Peyer's patch (tissue), 4 donors: ENCODE measurements around the gene RPS2. TPM values are rescaled to one million over a fixed set of nuclear protein-coding genes. Genes with fewer than 3 reads are reported as not detected.
"Not testable (repeated sequence)": the region's sequence is repeated elsewhere in the genome, so short reads cannot be mapped to it uniquely, and the experiment has no call there.

Experiments used
- DNase-seq, 3 donors: peaks; one replicate each; pipeline ENCODE4 v3.0.0-alpha.2; 2017 to 2019
- H3K27ac ChIP-seq, 4 donors: fragments of 200-600 bp; sonication (generic); one replicate each; pipeline ENCODE4 v1.5.1; 2016 to 2019
- H3K27me3 ChIP-seq, 2 donors: fragments of 200-600 bp; sonication (generic); one replicate each; pipeline ENCODE4 v1.5.1; 2019
- H3K36me3 ChIP-seq, 3 donors: fragments of 200-600 bp; sonication (generic); one replicate each; pipeline ENCODE4 v1.5.1; 2016 to 2019
- H3K4me1 ChIP-seq, 4 donors: fragments of 200-600 bp; sonication (generic); one replicate each; pipeline ENCODE4 v1.5.1; 2016 to 2019
- H3K4me3 ChIP-seq, 4 donors: fragments of 200-600 bp; sonication (generic); 1 replicate in 3 of 4; 2 replicates in 1 of 4; pipeline ENCODE4 v1.5.1; 2016 to 2019; ENCODE audit warnings: mild to moderate bottlenecking in 1 of 4
- H3K9me3 ChIP-seq, 4 donors: fragments of 200-600 bp; sonication (generic); one replicate each; pipeline ENCODE4 v1.5.1; 2016 to 2019; ENCODE audit warnings: mild to moderate bottlenecking in 1 of 4
- POLR2A ChIP-seq, 2 donors: fragments of 450-650 bp; IDR thresholded peaks; one replicate each; pipeline ENCODE4 v1.5.1; 2017; ENCODE audit warnings: antibody characterized with exemption in 2 of 2, mild to moderate bottlenecking in 2 of 2, moderate library complexity in 2 of 2
- total RNA-seq, 4 donors: library from RNA; depleted of rRNA; stranded (reverse); fragments of >200 nt; gene quantifications; one replicate each; pipeline ENCODE4 v1.1.0, GENCODE V29; 2016
- TF ChIP-seq, protein P1 (sequence below), 6 experiments: fragments of 450-650 bp in 4 of 6; fragments of 200-600 bp in 2 of 6; sonication (generic) in 1 of 6; IDR thresholded peaks; one replicate each; pipeline ENCODE4 v1.5.1; 2017 to 2019; ENCODE audit warnings: antibody characterized with exemption in 6 of 6, mild to moderate bottlenecking in 3 of 6, moderate library complexity in 1 of 6

RPS2 gene
- 1,000 to 10,000 TPM in 3 of 4 donors, 100 to 1,000 TPM in 1; 736 to 1,881 (median 1,543) TPM for total RNA-seq

DNA sequence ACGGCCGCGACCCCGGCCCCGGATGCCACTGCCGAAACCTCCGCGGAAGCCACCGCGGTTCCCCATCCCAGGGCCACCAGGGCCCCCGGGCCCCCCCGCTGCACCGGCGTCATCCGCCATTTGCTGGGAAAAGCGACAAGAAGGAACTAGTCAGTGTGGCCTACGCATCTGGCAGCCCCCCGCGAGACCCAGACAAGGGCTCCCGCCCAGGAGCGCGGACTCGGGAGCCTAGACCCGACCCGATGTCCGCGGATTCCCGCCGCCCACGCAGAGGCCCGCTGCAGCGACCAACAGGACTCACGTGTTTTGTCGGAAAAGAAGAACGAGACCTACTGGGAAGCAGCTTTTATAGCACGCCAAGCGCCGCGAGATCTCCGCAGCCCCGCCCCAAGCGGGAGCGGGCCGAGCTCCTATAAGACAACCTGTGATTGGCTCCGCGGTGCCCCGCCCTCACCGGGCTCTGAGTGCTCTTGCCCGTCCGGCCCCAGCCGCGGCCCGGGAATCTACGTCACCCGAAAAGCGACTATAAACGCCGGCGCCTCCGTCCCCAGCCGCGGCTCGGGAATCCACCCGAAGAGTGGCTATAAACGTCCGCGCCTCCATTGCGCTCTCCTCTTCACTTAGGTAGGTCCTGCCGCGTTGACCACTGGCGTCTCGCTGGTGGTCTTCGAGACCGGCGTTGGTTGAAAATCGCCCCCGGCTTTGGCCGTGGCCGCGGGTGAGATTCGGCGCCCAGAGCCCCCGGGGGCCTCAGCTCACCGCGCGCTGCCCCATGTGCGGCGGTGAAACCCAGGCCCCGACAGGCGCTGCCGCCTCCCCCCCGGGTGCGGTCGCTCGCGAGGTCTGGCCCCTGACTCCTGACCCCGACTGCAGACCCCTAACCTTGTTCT is at the start of gene RPS2:
TSS of gene RPS2 (minus strand) at position 321 of the 890 bp plus-strand sequence. CDS start at position 120, 201 bp downstream.
- Histone ChIP-seq H3K27me3 (no peaks in the 10 kb centered on the region), H3K4me3 (peak within 1 kb of the TSS; percentile 78 to 96 (median 92)), H3K9me3 (no peaks in the 10 kb centered on the region), H3K4me1 (peaks cover 3 to 33% (median 22%) of the 10 kb centered on the region in 4 donors), H3K36me3 (peaks cover 0 to 25% (median 0%) of the 10 kb centered on the region in 3 donors), H3K27ac (peak within 1 kb of the TSS; percentile 95 to 100 (median 96))
- TF ChIP-seq POLR2A (IDR thresholded peaks at IDR 0.05): peak; percentile 94 to 96
- TF ChIP-seq, protein P1, sequence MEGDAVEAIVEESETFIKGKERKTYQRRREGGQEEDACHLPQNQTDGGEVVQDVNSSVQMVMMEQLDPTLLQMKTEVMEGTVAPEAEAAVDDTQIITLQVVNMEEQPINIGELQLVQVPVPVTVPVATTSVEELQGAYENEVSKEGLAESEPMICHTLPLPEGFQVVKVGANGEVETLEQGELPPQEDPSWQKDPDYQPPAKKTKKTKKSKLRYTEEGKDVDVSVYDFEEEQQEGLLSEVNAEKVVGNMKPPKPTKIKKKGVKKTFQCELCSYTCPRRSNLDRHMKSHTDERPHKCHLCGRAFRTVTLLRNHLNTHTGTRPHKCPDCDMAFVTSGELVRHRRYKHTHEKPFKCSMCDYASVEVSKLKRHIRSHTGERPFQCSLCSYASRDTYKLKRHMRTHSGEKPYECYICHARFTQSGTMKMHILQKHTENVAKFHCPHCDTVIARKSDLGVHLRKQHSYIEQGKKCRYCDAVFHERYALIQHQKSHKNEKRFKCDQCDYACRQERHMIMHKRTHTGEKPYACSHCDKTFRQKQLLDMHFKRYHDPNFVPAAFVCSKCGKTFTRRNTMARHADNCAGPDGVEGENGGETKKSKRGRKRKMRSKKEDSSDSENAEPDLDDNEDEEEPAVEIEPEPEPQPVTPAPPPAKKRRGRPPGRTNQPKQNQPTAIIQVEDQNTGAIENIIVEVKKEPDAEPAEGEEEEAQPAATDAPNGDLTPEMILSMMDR (IDR thresholded peaks at IDR 0.05): no peak
- DNase-seq: peak; percentile 98 to 100 (median 100)

DNA sequence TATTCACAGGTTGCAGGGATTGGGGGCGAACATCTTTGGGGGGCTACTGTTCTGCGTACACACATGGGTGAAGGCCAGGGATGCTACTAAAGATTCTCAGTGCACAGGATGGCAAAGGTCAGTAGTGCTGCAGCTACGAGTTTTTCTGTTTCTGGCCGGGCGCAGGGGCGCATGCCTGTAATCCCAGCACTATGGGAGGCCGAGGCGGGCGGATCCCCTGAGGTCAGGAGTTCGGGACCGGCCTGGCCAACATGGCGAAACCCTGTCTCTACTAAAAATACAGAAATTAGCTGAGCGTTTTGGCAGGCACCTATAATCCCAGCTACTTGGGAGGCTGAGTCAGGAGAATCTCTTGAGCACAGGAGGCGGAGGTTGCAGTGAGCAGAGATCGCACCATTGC is 48.9 kb upstream of the RPS2 start:
- H3K4me1 ChIP-seq: peaks cover 0 to 13% (median 3%) of the 10 kb centered on the region in 4 donors
- H3K27ac ChIP-seq: no peak overlapping the region
- no peak overlapping the region for H3K4me3 ChIP-seq
- no peaks in the 10 kb centered on the region for H3K36me3 ChIP-seq
- DNase-seq: no peak
- no peaks in the 10 kb centered on the region for H3K9me3 ChIP-seq
- no peak for TF ChIP-seq POLR2A (IDR thresholded peaks at IDR 0.05)
- TF ChIP-seq, protein P1 (IDR thresholded peaks at IDR 0.05): no peak
- no peaks in the 10 kb centered on the region for H3K27me3 ChIP-seq

DNA sequence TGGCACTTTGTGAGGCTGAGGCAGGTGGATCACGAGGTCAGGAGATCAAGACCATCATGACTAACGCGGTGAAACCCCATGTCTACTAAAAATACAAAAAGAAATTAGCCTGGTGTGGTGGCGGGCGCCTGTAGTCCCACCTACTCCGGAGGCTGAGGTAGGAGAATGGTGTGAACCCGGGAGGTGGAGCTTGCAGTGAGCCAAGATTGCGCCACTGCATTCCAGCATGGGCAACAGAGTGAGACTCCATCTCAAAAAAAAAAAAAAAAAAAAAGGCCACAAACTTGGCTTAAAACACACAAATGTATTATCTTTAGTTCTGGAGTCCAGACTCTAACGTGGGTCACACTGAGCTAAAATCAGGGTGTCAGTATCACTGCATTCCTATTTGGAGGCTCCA is 47.1 kb upstream of the RPS2 start:
- not testable (repeated sequence) for H3K27me3 ChIP-seq, H3K9me3 ChIP-seq, H3K27ac ChIP-seq, H3K4me3 ChIP-seq, H3K36me3 ChIP-seq, DNase-seq
- H3K4me1 ChIP-seq: peaks cover 10 to 31% (median 15%) of the 10 kb centered on the region in 4 donors

DNA sequence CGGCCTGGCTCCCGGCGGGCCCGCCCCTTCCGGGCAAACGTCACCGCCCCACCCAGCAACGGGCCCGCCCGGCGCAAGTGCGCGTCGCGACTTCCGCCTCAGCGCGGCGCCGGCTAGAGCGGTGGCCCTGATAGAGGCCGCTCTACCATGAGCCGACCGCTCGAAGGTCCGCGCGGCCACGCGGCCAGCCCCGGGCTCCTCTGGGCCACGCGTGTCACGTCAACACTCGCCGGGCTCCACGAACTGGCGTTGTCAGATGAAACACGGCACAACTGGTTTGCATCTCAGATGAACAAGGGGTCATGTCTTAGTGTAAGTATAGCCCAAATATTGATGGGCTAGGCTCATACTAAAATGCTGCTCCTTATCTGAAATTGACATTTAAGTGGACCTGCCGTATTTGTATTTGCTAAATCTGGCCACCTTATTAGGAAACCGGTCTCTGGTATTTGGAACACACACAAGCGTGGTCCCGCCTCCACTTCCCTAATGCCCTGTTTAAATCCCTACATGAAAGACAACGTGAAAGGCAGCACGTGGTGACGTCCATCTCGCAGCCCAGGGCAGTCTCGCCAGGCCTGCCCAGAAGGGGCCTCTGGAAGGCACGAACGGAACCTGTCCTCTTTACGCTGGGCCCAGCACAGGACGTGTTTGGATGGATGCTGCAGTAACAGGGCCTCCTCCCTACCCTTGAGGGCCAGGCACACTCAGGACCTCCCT is 45.3 kb upstream of the RPS2 start, which contains the start of gene ZNF598:
TSS of gene ZNF598 (minus strand) at position 31 of the 720 bp plus-strand sequence.
- peak within 1 kb of the TSS; percentile 90 to 97 (median 96) for H3K27ac ChIP-seq
- no peaks in the 10 kb centered on the region for H3K36me3 ChIP-seq
- H3K27me3 ChIP-seq: no peaks in the 10 kb centered on the region
- H3K9me3 ChIP-seq: no peaks in the 10 kb centered on the region
- H3K4me1 ChIP-seq: peaks cover 10 to 44% (median 15%) of the 10 kb centered on the region in 4 donors
- DNase-seq: peak; percentile 77 to 89 (median 89)
- H3K4me3 ChIP-seq: peak within 1 kb of the TSS; percentile 64 to 99 (median 94)
- peak; percentile 96 to 99 for TF ChIP-seq POLR2A (IDR thresholded peaks at IDR 0.05)
- TF ChIP-seq, protein P1 (IDR thresholded peaks at IDR 0.05): peak in 1 of 6 experiments; percentile 16

DNA sequence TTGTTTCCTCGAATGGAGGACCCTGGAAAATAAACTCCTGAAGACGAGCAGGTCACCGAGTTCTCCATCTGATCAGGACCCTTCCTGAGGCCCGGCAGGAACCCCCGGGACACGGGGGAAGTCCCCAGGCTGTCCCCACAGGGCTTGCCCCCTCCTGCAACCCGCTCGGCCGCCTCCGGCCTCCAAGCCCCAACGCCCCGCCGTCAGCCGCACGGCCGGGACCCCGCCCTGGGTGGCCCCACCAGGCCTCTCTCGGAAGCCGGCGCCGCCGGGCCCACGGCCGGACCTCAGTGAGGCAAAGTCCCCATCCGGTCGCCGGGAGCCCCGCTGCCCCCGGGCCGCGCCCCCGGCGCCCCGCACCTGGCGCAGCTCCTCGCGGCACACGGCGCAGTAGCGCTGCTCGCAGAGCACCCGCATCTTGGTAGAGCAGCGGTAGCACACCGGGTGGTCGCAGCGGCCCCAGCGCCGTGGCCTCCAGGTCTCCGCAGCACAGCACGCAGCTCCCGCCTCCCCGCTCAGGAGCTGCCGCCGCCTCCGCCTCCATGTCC is 44.6 kb upstream of the RPS2 start:
- Histone ChIP-seq H3K27ac (peak overlapping the region; percentile 90 to 97 (median 96)), H3K27me3 (no peaks in the 10 kb centered on the region), H3K4me3 (peak overlapping the region; percentile 64 to 99 (median 94)), H3K9me3 (no peaks in the 10 kb centered on the region), H3K4me1 (peaks cover 12 to 51% (median 19%) of the 10 kb centered on the region in 4 donors), H3K36me3 (no peaks in the 10 kb centered on the region)
- DNase-seq: no peak
- TF ChIP-seq, protein P1 (IDR thresholded peaks at IDR 0.05): no peak
- no peak for TF ChIP-seq POLR2A (IDR thresholded peaks at IDR 0.05)
